ENCODE data around the gene PLXNA2. TPM values are rescaled to one million over a fixed set of nuclear protein-coding genes. Genes with fewer than 3 reads are reported as not detected.

PLXNA2 gene
- total RNA-seq, 1 donor from 2014 or later = 0.82 TPM

DNA sequence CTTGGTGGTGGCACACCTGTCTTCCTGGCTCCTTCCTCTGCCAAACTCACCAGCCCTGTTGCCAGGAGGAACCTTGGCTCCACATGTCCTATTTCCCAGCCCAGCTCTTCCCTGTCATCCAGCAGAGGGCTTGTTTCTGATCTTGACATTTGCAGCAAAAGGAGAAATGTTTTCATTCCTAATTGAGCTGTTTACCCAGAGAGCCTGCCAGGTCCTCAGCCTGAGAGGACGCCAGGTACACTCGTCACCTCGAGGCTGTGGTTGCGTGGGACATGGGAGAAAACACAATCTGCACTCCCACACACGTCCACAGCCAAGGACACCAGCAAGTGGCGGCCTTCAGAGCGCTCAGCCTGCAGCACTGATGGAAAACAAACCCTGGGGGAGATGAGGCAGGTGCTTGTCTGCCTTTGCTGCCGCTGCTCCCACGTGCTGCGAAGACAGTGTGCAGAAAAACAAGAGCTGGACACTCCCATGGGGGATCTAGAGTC is 200.4 kb downstream of the PLXNA2 start:
- H3K36me3 Mint-ChIP-seq (ENCODE audit: low read depth) = no peaks in the 10 kb centered on the region
- no peaks in the 10 kb centered on the region for H3K9me3 Mint-ChIP-seq
- DNase-seq (no peak), ATAC-seq (ENCODE audit: low read depth) (no peak)
- POLR2A ChIA-PET = no interaction called here
- TF ChIP-seq, protein P1, sequence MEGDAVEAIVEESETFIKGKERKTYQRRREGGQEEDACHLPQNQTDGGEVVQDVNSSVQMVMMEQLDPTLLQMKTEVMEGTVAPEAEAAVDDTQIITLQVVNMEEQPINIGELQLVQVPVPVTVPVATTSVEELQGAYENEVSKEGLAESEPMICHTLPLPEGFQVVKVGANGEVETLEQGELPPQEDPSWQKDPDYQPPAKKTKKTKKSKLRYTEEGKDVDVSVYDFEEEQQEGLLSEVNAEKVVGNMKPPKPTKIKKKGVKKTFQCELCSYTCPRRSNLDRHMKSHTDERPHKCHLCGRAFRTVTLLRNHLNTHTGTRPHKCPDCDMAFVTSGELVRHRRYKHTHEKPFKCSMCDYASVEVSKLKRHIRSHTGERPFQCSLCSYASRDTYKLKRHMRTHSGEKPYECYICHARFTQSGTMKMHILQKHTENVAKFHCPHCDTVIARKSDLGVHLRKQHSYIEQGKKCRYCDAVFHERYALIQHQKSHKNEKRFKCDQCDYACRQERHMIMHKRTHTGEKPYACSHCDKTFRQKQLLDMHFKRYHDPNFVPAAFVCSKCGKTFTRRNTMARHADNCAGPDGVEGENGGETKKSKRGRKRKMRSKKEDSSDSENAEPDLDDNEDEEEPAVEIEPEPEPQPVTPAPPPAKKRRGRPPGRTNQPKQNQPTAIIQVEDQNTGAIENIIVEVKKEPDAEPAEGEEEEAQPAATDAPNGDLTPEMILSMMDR (IDR thresholded peaks at IDR 0.05) = no peak
- no peaks in the 10 kb centered on the region for H3K4me1 Mint-ChIP-seq
- intact Hi-C loops (cut with micrococcal nuclease) = no loop called here
- CTCF ChIA-PET = interaction anchor here (1.3 kb wide), 1 partner anchor 22 kb away, joined by 5 read pairs; no protein-coding TSS in a partner anchor
- H3K27ac Mint-ChIP-seq = no peak overlapping the region
- H3K27me3 Mint-ChIP-seq = peaks cover 1% of the 10 kb centered on the region
- no peak overlapping the region for H3K4me3 Mint-ChIP-seq

DNA sequence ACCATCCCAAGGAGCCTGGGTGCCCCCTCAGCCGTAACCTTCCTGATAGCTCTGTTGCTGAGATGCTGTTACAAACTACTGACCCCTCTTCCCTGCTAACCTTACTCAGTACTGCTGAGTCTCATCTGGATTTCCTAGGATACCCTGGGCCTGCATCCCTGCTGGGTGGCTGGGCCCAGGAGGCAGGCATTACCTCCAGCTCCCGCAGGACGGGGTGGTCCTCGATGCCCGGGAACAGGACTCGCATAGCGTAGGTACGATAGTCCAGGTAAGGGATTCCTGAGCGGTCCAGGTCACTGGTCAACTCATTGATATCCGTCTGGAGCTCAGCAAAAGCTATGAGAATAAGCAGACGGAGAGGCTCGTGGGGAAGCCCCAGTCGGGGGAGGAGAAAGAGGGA is 201.3 kb downstream of the PLXNA2 start:
- TF ChIP-seq, protein P1 (IDR thresholded peaks at IDR 0.05) = no peak
- H3K4me3 Mint-ChIP-seq = no peak overlapping the region
- DNase-seq (no peak), ATAC-seq (ENCODE audit: low read depth) (no peak)
- POLR2A ChIA-PET = no interaction called here
- no peaks in the 10 kb centered on the region for H3K9me3 Mint-ChIP-seq
- H3K27me3 Mint-ChIP-seq = no peaks in the 10 kb centered on the region
- no peaks in the 10 kb centered on the region for H3K36me3 Mint-ChIP-seq (ENCODE audit: low read depth)
- intact Hi-C loops (cut with micrococcal nuclease) = no loop called here
- H3K4me1 Mint-ChIP-seq = no peaks in the 10 kb centered on the region
- H3K27ac Mint-ChIP-seq = no peak overlapping the region
- CTCF ChIA-PET = interaction anchor here (1.3 kb wide), 1 partner anchor 21 kb away, joined by 5 read pairs; no protein-coding TSS in a partner anchor

DNA sequence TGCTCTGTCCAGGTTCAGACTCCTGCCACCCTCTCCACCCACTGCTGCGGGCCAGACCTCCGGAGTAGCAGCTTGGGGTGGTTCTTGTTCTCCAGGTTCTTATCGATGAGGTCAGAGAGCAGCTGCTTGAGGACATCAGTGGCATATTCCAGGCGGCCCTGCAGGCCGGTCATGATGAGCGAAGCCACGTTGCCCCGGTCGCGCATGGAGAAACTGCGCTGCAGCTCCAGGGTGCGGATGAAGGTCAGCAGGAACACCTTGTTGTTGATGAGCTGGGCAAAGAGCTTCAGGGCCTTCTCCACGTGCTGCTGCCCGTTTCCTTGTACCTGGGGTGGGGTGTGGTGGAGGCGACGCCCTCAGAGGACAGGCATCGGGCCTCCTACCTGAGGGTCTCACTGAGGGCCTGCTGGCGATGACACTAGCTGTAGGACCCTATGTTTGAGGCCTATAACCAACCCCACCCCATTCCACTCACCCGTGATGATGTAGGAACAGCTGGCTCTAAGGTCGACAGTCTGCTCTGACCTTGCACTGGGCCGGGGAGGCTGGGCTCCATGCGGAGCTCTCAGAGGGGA is 202.1 kb downstream of the PLXNA2 start:
- H3K9me3 Mint-ChIP-seq = no peaks in the 10 kb centered on the region
- no peaks in the 10 kb centered on the region for H3K36me3 Mint-ChIP-seq (ENCODE audit: low read depth)
- CTCF ChIA-PET = interaction anchor here (1.3 kb wide), 1 partner anchor 20 kb away, joined by 5 read pairs; no protein-coding TSS in a partner anchor
- POLR2A ChIA-PET = no interaction called here
- no peak overlapping the region for H3K4me3 Mint-ChIP-seq
- TF ChIP-seq, protein P1 (IDR thresholded peaks at IDR 0.05) = no peak
- no peak for DNase-seq
- no peak for ATAC-seq (ENCODE audit: low read depth)
- no peaks in the 10 kb centered on the region for H3K27me3 Mint-ChIP-seq
- H3K4me1 Mint-ChIP-seq = no peaks in the 10 kb centered on the region
- H3K27ac Mint-ChIP-seq = no peak overlapping the region
- intact Hi-C loops (cut with micrococcal nuclease) = no loop called here

DNA sequence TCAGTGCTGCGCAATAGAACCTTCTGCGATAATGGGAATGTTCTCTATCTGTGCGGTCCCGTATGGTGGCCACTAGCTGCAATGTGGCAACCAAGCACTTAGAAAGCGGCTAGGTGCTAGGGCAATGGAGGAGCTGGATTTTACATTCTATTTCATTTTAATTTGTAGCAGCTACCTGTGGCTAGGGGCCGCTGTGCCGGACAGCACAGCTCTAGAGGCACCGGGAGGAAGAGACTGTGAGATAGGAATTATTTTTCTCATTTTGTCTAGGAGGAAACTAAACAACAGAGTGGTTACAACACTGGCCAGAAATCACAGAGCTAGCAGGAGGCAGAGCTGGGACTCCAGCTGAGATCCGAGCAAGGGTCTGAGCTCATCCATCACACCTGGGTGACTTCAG is 202.7 kb downstream of the PLXNA2 start:
- Mint-ChIP-seq H3K4me1 (no peaks in the 10 kb centered on the region), H3K9me3 (no peaks in the 10 kb centered on the region), H3K4me3 (no peak overlapping the region), H3K27me3 (no peaks in the 10 kb centered on the region), H3K36me3 (ENCODE audit: low read depth) (no peaks in the 10 kb centered on the region), H3K27ac (no peak overlapping the region)
- intact Hi-C loops (cut with micrococcal nuclease) = no loop called here
- ATAC-seq (ENCODE audit: low read depth) = no peak
- no peak for DNase-seq
- ChIA-PET POLR2A (no interaction called here), CTCF (no interaction called here)
- TF ChIP-seq, protein P1 (IDR thresholded peaks at IDR 0.05) = no peak

DNA sequence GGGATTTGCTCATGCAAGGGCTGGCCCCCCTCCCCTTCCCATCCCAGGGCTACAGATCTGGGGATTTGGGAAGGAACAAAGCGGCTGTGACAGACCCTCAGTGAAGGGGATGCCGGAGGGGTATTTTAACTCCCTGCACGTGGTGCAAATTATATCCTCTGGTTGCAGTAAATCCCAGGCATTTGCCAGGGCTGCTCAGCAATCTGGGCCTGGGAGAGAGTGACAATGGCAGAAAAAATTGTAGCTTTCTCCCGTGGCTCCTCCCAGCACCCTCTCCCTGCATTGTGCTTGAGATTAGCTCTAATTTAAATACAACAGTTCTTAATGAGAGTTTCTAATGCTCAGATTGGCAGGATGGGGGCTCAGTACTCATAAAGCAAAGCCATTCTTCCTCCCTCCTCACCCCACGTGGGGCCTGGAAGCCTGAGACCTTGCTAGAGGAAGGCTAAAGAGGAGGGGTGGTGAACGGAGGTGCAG is 203.3 kb downstream of the PLXNA2 start:
- intact Hi-C loops (cut with micrococcal nuclease) = no loop called here
- Mint-ChIP-seq H3K9me3 (no peaks in the 10 kb centered on the region), H3K36me3 (ENCODE audit: low read depth) (no peaks in the 10 kb centered on the region), H3K4me3 (no peak overlapping the region), H3K27me3 (no peaks in the 10 kb centered on the region), H3K4me1 (no peaks in the 10 kb centered on the region), H3K27ac (no peak overlapping the region)
- CTCF ChIA-PET = no interaction called here
- no peak for DNase-seq
- POLR2A ChIA-PET = no interaction called here
- TF ChIP-seq, protein P1 (IDR thresholded peaks at IDR 0.05) = no peak
- no peak for ATAC-seq (ENCODE audit: low read depth)

All from activated B cell treated with CpG ODN at 0.5 μM for 24 hours (primary cell).